Activated CD4-positive, alpha-beta T cell treated with anti-CD3 and anti-CD28 coated beads, Interleukin-2, amount 50 U/mL, for 1 hour (primary cell): Measurements from ENCODE around the gene MSI1.
A peak's percentile ranks its signal among the peaks of the same experiment; 100 is the strongest.
"Not testable (repeated sequence)": the region's sequence is repeated elsewhere in the genome, so short reads cannot be mapped to it uniquely, and the experiment has no call there.

Experiments
- DNase-seq: peaks from one replicate; pipeline ENCODE4 v3.0.0-alpha.2; 2020

Gene MSI1

DNA sequence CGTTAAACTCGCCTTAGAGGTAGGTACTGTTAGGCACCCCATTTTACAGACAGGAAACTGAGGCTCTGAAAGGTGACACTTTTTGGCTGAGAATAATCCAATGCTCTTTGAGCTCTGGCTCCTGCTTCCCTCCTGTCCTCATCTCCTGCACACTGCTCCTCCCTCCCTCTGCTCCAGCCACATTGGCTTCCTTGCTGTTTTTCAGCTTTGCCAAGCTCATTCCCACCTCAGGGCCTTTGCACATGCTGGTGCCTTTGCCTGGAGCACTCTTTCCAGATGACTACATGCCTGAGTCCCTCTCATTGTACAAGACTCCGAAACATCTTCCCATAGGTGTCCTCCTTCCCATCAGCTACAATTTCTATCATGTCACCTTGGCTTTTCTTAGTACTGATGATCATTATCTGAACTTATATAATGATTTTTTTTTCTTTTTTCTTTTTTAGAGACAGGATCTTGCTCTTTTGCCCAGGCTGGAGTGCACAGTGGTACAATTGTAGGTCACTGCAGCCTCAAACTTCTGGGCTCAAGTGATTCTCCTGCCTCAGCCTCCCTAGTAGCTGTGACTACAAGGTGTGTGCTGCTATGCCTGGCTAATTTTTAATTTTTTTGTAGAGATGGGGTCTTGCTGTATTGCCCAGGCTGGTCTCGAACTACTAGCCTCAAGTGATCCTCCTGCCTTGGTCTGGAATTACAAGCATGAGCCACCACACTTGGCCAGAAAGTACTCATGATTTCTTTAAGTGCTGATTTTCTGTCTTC lies 15.2 kb downstream of the MSI1 start:
- DNase-seq: no peak

DNA sequence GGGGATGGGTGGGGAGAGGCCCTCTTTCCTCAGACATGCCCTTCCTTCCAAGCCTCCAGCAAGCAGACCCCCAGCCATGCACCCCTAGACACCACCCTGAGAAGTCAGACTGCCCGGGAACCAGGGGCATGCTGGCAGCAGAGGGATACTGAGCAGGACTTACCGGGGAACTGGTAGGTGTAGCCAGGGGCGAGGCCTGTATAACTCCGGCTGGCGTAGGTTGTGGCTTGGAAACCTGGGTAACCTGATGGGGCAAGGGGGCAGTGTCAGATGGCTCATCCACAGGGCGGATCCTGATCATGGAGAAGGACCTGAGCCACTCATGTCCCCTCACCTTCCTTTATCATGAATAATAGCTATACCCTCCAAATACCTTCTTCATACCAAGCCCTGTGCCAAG lies 15.8 kb downstream of the MSI1 start:
- DNase-seq: no peak

DNA sequence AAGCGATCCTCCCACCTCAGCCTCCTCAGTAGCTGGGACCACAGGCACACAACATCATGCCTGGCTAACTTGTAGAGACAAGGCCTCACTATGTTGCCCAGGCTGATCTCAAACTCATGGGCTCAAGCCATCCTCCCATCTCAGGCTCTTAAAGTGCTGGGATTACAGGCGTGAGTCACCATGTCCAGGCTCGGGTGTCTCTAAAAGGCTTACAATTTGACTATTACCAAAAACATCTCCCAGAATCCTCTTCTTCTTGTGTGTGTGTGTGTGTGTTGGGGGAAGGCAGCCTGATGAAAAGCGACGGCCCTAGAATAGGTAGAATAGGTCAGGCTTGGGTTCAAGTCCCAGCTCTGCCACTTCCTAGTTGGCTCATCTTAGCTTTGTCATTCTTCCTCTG lies 16.8 kb downstream of the MSI1 start:
- no peak for DNase-seq

DNA sequence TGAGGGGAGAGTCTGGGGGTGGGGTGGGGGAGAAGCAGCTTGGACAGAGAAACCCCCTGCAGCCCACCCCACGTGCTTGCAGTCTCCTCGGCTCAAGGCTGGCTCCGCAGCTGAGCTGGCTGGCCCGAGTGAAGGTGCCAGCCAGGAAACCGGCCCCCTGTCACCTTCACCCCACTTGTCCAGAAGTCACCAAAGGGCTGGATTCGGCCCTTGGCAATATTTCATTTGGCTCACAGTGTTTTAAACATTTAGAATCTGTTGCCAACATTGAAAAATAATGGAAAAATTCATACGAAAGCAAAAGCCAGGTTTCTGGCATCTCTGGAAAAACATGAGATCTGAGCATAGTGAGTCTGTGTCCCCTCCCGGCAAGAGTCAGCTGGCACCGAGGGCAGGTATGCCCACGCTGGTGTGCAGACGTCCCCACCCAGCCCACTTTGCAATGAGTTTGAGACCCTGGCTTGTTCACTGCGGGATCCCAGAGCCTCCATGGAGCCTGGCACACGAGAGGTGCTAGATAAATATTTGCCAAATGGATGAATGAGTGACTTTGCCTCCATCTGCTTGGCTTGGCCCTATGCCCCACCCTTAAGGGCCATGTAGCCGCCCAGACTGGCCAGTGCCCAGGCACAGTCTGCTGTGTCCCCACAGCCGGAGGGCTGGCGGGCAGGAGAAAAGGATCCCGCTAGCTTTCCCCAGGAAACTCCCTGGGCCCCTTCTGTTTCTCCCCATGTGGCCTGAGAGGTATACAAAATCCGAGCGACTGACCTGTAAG lies 18.2 kb downstream of the MSI1 start:
- no peak for DNase-seq

DNA sequence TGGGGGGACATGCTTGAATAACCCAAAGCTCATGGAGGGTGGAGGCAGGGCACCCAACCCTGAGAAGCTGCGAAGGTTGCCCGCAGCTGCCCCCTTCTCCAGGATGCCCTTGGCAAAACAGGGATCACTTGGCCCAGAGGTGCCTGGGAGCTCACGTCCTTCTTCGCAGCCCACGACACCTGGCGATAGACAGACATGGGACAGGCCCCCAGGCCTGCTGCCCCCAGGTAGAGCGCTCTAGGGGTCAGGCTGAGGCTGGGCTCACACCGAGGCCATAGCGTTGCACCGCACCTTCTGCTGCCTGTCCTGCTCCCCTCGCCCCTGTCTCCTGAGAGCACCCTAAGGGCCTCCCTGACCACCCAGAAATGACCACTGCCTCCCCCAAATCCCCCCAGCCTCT lies 21.2 kb downstream of the MSI1 start:
- no peak for DNase-seq

DNA sequence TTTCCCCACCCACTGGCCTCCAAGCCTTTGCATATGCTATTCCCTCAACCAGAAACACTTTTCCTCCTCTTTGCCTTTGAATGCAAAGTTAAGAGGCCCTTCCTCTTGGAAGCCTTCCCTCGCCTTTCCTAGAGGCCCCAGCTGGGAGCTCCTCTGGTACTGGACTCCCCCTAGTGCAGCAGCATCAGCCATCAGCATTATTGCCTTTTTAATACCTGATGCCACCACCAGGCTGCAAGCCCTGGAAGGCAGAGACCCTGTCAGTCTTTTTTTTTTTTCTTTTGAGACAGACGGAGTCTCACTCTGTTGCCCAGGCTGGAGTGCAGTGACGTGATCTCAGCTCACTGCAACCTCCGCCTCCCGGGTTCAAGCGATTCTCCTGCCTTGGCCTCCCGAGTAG lies 22.3 kb downstream of the MSI1 start:
- no peak for DNase-seq

DNA sequence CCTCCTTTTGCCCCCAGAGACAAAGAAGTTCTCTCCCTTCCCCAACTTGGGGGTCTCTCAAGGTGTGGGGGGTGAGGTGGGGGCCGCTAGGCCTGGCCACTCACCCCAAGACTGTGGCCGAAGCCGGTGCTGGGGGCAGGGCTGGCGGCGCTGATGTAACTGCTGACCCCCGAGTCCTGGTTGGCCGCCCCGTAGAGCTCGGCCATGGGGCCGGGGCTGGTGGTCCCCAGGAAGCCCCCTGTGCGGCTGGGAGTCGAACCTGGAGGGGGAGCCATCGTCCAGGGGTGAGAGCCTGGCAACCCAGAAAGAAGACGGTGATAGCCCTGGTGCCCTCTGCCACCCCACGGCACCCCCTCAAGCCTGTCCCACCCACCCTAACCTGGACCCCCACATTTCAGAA lies 22.9 kb downstream of the MSI1 start:
- DNase-seq: no peak

DNA sequence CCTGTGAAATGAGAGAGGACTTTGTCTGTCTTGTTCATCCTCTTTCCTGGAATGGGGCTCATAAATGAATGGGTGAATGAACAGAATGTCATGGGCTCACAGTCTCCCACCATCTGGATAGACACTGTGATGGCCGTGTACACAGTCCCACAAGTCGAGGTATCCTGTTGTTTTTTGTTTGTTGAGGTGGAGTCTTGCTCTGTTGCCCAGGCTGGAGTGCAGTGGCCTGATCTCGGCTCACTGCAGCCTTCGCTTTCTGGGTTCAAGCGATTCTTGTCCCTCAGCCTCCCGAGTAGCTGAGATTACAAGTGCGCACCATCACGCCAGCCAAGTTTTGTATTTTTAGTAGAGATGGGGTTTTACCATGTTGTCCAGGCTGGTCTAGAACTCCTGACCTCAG lies 25.3 kb downstream of the MSI1 start:
- DNase-seq: no peak

DNA sequence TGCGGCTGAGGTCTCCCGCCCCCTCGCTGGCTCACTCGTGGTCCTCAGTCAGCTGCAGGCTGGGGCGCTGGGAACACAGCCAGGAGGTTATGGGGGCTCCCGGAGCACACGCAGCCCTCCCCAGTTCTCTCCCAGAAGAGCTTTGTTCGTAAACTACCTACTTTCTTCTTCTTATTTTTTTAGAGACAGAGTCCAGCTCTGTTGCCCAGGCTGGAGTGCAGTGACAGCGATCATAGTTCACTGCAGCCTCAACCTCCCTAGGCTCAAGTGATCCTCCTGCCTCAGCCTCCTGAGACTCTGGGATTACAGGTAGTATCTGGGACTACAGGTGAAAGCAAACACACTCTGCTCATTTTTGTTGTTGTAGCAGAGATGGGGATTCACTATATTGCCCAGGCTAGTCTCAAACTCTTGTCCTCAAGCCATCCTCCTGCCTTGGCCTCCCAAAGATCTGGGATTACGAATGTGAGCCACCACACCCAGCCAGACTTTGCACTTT lies 25.9 kb downstream of the MSI1 start:
- DNase-seq: no peak

DNA sequence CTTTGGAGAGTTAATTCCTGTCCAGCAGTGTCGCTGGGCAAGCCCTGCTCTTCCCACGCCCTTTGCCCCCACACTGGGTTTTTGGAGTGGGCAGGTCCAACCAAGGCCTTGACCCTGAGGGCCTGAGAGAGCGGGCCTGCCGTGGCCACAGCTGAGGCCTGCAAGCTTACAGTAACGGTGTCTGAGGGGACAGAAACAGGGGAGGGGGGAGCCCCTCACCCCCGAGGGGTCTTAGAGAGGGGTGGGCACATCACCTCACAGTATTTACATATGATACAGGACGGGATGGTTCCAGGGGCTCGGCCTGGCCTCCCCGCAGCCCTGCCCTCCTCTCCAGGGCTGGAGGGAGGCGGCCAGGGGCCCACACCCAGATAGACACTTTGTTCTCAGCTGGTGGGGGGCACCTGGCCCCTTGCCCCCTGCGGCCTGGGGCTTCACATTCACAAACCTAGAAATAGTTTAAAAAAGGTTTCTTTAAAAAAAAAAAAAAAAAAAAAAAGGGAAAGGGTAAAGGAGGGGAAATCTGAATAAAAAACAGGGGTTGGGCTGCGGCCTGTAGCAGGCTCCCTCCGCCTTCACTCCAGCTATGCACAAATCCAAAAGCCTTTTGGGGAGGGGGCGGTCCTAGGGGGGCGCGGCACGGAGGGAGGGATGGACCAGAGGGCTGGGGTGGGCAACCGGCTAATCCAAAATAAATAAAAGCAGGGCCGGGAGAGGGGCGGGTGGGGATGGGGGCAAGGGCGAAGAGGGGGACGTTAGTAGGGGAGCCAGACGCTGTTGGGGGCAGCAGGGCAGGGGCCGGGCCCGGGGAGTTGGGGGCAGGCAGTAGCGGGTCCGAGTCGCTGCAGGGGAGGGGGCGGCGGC lies 26.6 kb downstream of the MSI1 start:
- no peak for DNase-seq

DNA sequence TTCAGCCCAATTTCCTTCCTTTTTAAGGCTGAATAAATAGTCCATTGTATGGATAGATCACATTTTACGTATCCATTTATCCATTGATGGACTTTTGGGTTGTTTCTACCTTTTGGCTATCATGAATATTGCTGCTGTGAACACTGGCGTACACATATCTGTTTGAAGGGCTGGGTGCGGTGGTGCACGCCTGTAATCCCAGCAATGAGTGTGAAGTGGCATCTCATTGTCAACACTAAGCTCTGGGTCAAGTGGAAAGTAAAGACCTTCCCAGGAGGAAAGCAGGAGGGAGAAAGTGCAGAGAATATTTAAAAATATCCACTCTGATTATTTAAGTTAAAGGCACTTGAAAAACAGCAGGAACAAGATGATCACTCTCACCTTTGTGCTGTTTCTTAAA lies 29.7 kb downstream of the MSI1 start:
- no peak for DNase-seq

DNA sequence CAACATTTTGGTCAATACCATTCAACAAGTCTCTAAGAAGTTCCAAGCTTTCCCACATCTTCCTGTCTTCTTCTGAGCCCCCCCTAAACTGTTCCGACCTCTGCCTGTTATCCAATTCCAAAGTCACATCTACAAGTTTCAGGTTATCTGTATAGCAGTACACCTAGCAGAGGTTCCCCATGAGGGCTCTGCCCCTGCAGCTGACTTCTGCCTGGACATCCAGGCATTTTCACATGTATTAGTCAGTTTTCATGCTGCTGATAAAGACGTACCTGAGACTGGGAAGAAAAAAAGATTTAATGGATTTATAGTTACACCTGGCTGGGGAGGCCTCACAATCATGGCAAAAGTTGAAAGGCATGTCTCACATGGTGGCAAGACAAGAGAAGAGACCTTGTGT lies 31.2 kb downstream of the MSI1 start:
- DNase-seq: no peak

DNA sequence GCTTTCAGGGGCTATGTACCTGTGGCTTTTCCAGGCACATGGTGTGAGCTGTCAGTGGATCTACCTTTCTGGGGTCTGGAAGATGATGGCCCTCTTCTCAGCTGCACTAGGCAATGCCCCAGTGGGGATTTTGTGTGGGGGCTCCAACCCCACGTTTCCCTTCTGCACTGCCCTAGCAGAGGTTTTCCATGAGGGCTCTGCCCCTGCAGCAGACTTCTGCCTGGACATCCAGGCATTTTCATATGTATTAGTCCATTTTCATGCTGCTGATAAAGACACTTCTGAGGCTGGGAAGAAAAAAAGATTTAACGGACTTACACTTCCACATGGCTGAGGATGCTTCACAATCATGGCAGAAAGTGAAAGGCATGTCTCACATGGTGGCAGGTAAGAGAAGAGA lies 32.6 kb downstream of the MSI1 start:
- DNase-seq: not testable (repeated sequence)

DNA sequence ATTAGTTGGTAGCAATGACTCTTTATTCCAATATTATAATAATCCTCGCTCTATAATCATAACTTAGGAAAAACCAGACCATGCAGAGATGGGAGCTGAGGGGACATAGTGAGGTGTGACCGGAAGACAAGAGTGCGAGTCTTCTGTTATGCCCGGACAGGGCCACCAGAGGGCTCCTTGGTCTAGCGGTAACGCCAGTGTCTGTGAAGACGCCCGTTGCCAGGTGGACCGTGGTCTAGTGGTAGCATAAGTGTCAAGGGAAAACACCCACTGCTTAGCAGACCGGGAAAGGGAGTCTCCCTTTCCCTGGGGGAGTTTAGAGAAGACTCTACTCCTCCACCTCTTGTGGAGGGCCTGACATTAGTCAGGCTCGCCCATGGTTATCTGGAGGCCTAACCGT lies 33.5 kb downstream of the MSI1 start:
- DNase-seq: peak; percentile 8

DNA sequence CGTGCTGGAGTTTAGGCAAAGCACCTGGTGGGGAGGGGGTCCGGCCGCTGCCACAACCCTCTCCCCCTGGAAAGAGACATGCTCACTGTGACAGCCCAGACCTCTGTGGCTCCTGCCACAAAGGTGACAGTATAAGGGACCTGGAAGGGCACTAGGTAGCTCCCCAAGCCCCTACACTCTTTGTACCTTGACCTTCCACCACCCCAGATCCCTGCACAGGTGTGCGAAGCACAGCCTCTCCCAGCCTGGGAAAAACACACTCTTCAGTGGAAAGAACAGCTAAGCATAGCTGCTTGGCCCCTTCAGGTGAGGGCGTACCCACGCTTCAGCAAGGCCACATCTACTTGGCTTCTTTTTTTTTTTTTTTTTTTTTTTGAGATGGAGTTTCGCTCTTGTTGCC lies 36.4 kb downstream of the MSI1 start:
- DNase-seq: no peak

DNA sequence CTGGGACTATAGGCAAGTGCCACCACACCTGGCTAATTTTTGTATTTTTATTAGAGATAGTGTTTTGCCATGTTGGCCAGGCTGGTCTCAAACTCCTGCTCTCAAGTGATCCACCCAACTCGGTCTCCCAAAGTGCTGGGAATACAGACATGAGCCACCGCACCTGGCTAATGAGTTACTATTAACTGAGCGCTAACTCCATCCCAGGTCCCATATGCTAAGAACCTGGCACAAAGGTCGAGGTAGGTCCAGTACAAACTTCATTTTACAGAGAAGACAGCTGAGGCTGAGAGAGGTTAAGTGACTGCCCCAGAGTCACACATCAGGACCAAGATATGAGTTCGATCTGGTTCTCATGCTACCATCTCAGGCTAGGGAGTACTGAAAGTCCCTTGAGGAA lies 36.9 kb downstream of the MSI1 start:
- no peak for DNase-seq

DNA sequence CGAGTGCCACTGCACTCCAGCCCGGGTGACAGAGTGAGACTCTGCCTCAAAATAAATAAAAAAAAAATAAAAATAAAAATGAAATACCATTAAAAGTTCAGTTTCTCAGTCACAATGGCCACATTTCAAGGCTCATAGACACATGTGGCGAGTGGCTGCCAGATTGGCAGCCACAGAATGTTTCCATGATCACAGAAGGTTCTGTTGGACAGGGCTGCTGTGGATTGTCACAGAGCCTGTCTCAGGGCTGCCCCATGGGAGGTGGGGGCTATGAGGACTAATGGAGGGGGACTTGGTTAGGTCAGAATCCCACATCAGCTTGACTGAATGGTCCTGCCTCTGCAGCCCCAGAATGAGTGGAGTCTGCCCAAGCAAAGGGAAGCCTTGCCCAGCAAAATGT lies 37.6 kb downstream of the MSI1 start:
- DNase-seq: no peak

DNA sequence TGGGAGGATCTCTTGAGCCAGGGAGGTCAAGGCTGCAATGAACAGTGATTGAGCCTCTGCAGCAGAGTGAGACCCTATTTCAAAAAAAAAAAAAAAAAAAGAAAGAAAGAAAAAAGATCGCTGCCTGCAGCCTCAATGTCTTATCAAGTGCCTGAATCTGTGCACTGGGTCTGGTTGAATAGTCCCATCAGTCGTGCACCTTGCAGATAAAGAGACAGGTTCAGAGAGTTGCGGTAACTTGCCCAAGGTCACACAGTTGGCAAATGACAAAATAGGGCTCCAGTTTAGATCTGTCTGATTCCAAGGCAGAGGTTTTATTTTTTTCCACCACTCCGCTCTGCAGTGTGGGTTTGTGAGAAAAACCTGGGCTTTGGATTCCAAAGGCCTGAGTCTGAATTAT lies 40.7 kb downstream of the MSI1 start:
- no peak for DNase-seq

DNA sequence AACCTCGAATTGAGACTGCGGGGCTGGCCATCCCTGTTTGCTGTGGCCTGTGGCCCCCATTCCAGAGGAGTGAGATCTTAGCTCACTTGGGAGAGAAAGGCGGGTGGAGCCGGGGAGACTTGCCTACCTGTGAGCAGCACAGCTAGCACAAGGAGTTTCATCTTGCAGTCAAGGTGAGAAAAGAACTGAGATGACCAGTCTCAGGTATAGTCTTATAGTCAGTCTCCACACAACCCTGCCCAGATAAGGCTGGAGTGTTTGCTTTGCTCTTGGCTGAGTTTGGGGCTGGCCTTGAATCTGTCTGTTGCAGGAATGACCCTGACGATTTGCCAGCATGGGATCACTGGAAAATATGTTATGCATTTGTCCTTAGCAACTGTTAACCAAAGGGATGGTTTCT lies 41.4 kb downstream of the MSI1 start, which contains the start of gene PLA2G1B:
Gene PLA2G1B, minus strand, starts transcription at position 187 of the 400 bp plus-strand sequence. Its CDS starts 26 bp downstream, at position 161.
- DNase-seq: no peak

DNA sequence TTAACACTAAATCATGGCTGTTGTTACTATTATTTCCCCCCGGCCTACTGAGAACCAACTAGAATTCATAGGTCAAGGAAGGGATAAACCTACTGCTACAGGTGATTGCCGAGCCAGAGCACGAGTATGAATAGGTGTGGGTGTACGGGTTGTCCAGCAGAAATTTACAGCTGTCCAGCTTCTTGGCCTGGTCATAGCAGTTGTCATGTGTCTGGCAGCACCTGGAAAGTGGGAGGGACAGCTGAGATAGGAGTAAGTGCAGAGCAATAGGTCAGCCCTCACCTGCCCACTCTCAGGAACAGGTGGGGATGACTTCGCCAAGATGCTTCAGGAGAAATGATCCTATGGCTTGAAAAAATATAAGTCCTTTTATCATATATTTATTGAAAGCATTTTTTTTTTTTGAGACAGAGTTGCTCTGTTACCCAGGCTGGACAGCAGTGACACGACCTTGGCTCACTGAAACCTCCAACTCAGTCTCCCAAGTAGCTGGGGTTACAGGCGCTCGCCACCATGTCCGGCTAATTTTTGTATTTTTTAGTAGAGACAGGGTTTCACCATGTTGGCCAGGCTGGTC lies 44.0 kb downstream of the MSI1 start:
- DNase-seq: no peak

DNA sequence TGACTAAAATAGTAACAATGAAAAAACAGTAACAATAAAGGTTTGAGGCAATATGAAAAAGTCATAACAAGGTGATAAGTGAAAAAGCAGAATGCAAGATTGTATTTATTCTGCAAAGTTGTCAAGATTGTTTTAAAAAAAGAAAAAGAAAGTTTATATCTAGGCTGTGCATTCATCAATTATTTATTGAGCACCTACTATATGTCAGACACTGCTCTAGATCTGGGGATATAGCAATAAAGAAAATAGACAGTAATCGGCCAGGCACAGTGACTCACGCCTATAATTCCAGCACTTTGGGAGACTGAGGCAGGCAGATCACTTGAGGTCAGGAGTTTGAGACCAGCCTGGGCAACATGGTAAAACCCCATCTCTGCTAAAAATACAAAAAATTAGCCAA lies 45.2 kb downstream of the MSI1 start:
- no peak for DNase-seq

DNA sequence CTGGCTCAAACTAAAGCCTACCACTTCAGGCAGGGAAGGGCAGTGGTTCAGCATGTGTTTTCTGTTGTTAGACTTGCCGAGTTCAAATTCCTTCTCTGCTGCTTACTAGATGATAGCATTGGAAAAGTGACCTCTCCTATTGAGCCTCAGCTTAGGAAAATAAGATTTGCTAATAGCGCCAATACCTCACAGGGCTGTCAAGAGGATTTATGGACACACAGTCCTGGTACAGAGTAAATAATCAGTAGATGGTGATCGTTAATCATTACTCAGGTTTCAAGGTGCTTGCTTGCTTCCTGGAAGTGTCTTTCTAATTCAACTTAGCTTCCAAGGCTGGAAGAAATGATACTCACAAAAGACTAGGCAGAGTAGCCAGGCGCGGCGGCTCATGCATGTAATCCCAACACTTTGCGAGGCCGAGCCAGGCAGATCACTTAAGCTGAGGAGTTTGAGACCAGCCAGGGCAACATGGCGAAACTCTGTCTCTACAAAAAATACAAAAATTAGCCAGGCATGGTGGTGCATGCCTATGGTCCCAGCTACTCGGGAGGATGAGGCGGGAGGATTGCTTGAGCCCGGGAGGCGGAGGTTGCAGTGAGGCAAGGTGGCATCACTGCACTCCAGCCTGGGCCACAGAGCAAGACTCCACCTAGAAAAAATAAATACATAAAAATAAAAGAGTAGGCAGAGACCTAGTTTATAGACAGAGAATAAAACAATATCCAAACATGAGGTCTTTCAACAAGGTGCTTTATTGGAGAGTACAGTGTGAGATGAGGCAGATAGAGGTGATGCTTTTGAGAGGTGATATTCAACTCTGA lies 47.4 kb downstream of the MSI1 start:
- no peak for DNase-seq
